ENCODE measurements around the gene FGD6. TPM values are rescaled to one million over a fixed set of nuclear protein-coding genes. Genes with fewer than 3 reads are reported as not detected.
"Not testable (repeated sequence)": the region's sequence is repeated elsewhere in the genome, so short reads cannot be mapped to it uniquely, and the experiment has no call there.

Gene FGD6
- total RNA-seq, result 15.4 TPM

- DNase-seq (ENCODE audit: low spot score), result peak; percentile 99
These were observed at the start of gene FGD6, which contains the start of gene VEZT for GRCh38 chr12:95217377-95218149. TSS of gene FGD6 (minus strand) at chr12:95217467. CDS start at chr12:95217240, 227 bp downstream. TSS of gene VEZT (plus strand) at chr12:95217807. CDS start at chr12:95217851, 44 bp downstream.

GRCh38 chr12:95266254-95266653 lies 49.0 kb upstream of the FGD6 start:
- no peak for DNase-seq (ENCODE audit: low spot score)

GRCh38 chr12:95265765-95266164 lies 48.5 kb upstream of the FGD6 start:
- DNase-seq (ENCODE audit: low spot score), result no peak

- DNase-seq (ENCODE audit: low spot score), result no peak
These were observed 45.5 kb upstream of the FGD6 start for GRCh38 chr12:95262808-95263207.

GRCh38 chr12:95261109-95261508 lies 43.8 kb upstream of the FGD6 start:
- no peak for DNase-seq (ENCODE audit: low spot score)

- DNase-seq (ENCODE audit: low spot score), result peak; percentile 45
These were observed 42.1 kb upstream of the FGD6 start for GRCh38 chr12:95259368-95259767.

- DNase-seq (ENCODE audit: low spot score), result no peak
These were observed 41.5 kb upstream of the FGD6 start for GRCh38 chr12:95258803-95259202.

GRCh38 chr12:95258151-95258550 lies 40.9 kb upstream of the FGD6 start:
- no peak for DNase-seq (ENCODE audit: low spot score)

GRCh38 chr12:95257541-95257940 lies 40.3 kb upstream of the FGD6 start:
- DNase-seq (ENCODE audit: low spot score), result no peak

GRCh38 chr12:95253386-95253785 lies 36.1 kb upstream of the FGD6 start:
- no peak for DNase-seq (ENCODE audit: low spot score)

- no peak for DNase-seq (ENCODE audit: low spot score)
These were observed 31.5 kb upstream of the FGD6 start for GRCh38 chr12:95248604-95249360.

GRCh38 chr12:95248095-95248494 lies 30.8 kb upstream of the FGD6 start:
- no peak for DNase-seq (ENCODE audit: low spot score)

- DNase-seq (ENCODE audit: low spot score), result no peak
These were observed 27.1 kb upstream of the FGD6 start for GRCh38 chr12:95244350-95244749.

GRCh38 chr12:95243497-95244183 lies 26.4 kb upstream of the FGD6 start:
- DNase-seq (ENCODE audit: low spot score), result no peak

- DNase-seq (ENCODE audit: low spot score), result no peak
These were observed 24.7 kb upstream of the FGD6 start for GRCh38 chr12:95241761-95242506.

- DNase-seq (ENCODE audit: low spot score), result not testable (repeated sequence)
These were observed 23.9 kb upstream of the FGD6 start for GRCh38 chr12:95241138-95241537.

GRCh38 chr12:95240556-95240955 lies 23.3 kb upstream of the FGD6 start:
- no peak for DNase-seq (ENCODE audit: low spot score)

- not testable (repeated sequence) for DNase-seq (ENCODE audit: low spot score)
These were observed 22.6 kb upstream of the FGD6 start for GRCh38 chr12:95239835-95240234.

- DNase-seq (ENCODE audit: low spot score), result no peak
These were observed 21.9 kb upstream of the FGD6 start for GRCh38 chr12:95239216-95239615.

GRCh38 chr12:95238150-95238549 lies 20.9 kb upstream of the FGD6 start:
- no peak for DNase-seq (ENCODE audit: low spot score)

GRCh38 chr12:95237315-95237714 lies 20.0 kb upstream of the FGD6 start:
- DNase-seq (ENCODE audit: low spot score), result no peak

- not testable (repeated sequence) for DNase-seq (ENCODE audit: low spot score)
These were observed 18.4 kb upstream of the FGD6 start for GRCh38 chr12:95235621-95236020.
